Gastrocnemius medialis (tissue), 4 donors: Measurements from ENCODE around the gene PTGES3L. TPM values are rescaled to one million over a fixed set of nuclear protein-coding genes. Genes with fewer than 3 reads are reported as not detected.

ENCODE experiments used
- ATAC-seq, 2 donors: fragments of 150-250 bp; one replicate each; pipeline ENCODE4 v1.9.1; 2016
- DNase-seq, 2 donors: peaks; one replicate each; pipeline ENCODE4 v3.0.0-alpha.2; 2019
- H3K27ac ChIP-seq, 4 donors: fragments of 200-600 bp; sonication (generic); 1 replicate in 1 of 4; 2 replicates in 3 of 4; pipeline ENCODE4 v1.5.1; 2016 to 2018; ENCODE audit warnings: mild to moderate bottlenecking in 2 of 4, moderate library complexity in 1 of 4
- H3K27me3 ChIP-seq, 3 donors: fragments of 200-600 bp; sonication (generic) in 2 of 3; 1 replicate in 1 of 3; 2 replicates in 2 of 3; pipeline versions ENCODE4 v1.5.1 to v1.6.0; 2016 to 2019; ENCODE audit warnings: mild to moderate bottlenecking in 1 of 3, moderate library complexity in 1 of 3
- H3K36me3 ChIP-seq, 2 donors: fragments of 200-600 bp; sonication (generic) in 1 of 2; one replicate each; pipeline ENCODE4 v1.5.1; 2017 to 2018
- H3K4me1 ChIP-seq, 2 donors: fragments of 200-600 bp; sonication (generic) in 1 of 2; one replicate each; pipeline ENCODE4 v1.5.1; 2016 to 2017; ENCODE audit warnings: mild to moderate bottlenecking in 2 of 2
- H3K4me3 ChIP-seq, 4 donors: fragments of 200-600 bp; sonication (generic) in 3 of 4; 1 replicate in 1 of 4; 2 replicates in 3 of 4; pipeline ENCODE4 v1.5.1; 2016 to 2019; ENCODE audit warnings: mild to moderate bottlenecking in 2 of 4
- H3K9me3 ChIP-seq, 3 donors: fragments of 200-600 bp; sonication (generic) in 2 of 3; 1 replicate in 1 of 3; 2 replicates in 2 of 3; pipeline ENCODE4 v1.5.1; 2016 to 2019
- CTCF ChIP-seq, 5 experiments: fragments of 450-650 bp in 3 of 5; fragments of 200-600 bp in 2 of 5; sonication (generic) in 2 of 5; IDR thresholded peaks in 4 of 5; conservative IDR thresholded peaks in 1 of 5; 1 replicate in 4 of 5; 2 replicates in 1 of 5; pipeline ENCODE4 v1.5.1; 2016 to 2019; ENCODE audit warnings: antibody characterized with exemption in 5 of 5, mild to moderate bottlenecking in 3 of 5, moderate library complexity in 3 of 5
- POLR2A ChIP-seq, 2 donors: fragments of 450-650 bp; IDR thresholded peaks; one replicate each; pipeline ENCODE4 v1.6.1; 2017; ENCODE audit warnings: antibody characterized with exemption in 2 of 2, mild to moderate bottlenecking in 2 of 2, moderate library complexity in 2 of 2
- in situ Hi-C, 4 donors: fragments of 200-750 bp; cut with MboI; loops; one replicate each; pipeline versions ENCODE4 v1.15.0 to v1.8.0; 2017; ENCODE audit warnings: low sequenced_read_pairs in 4 of 4
- intact Hi-C: fragments of 100-400 bp; cut with DNase I; formaldehyde crosslinking; loops from one replicate; pipeline ENCODE4 v1.15.1; 2023; ENCODE audit warnings: low total_unique reads
- total RNA-seq, 4 donors: library from RNA; depleted of rRNA; stranded (reverse); fragments of >200 nt; gene quantifications; one replicate each; pipeline versions ENCODE4 v1.1.0 to v1.2.3, GENCODE V29; 2016

PTGES3L gene
- 10 to 100 TPM; 29.1 to 68.3 (median 31.0) TPM for total RNA-seq

- intact Hi-C loops (loop anchor here (1.0 to 10.0 kb wide), 3 partner anchors 15 to 795 kb away; partner anchors contain the start of genes AARSD1, DUSP3 and RPL27), in situ Hi-C loops (no loop called here)
- Histone ChIP-seq H3K27ac (peak within 1 kb of the TSS; percentile 96 to 98 (median 98)), H3K27me3 (no peaks in the 10 kb centered on the region), H3K4me1 (peaks cover 20 to 23% of the 10 kb centered on the region in 2 donors), H3K9me3 (no peaks in the 10 kb centered on the region), H3K36me3 (no peaks in the 10 kb centered on the region), H3K4me3 (peak within 1 kb of the TSS; percentile 78 to 91 (median 86))
- ATAC-seq: peak; percentile 88
- DNase-seq: peak; percentile 78 to 92
- peak; percentile 87 to 89 for TF ChIP-seq POLR2A (IDR thresholded peaks at IDR 0.05)
- no peak for TF ChIP-seq CTCF (IDR thresholded peaks at IDR 0.05 in 4 of 5, conservative IDR thresholded peaks at IDR 0.05 in 1 of 5)
These were observed at the start of gene PTGES3L for GRCh38 chr17:42979511-42980273. TSS of gene PTGES3L (minus strand) at chr17:42980080. CDS start at chr17:42980053, 27 bp downstream.

- Histone ChIP-seq H3K27ac (peak overlapping the region in 1 of 4 donors; percentile 26), H3K36me3 (no peaks in the 10 kb centered on the region), H3K4me3 (no peak overlapping the region), H3K4me1 (peaks cover 9 to 11% of the 10 kb centered on the region in 2 donors), H3K9me3 (no peaks in the 10 kb centered on the region), H3K27me3 (no peaks in the 10 kb centered on the region)
- peak; percentile 30 to 64 for DNase-seq
- peak; percentile 22 to 39 for ATAC-seq
- TF ChIP-seq POLR2A (IDR thresholded peaks at IDR 0.05): no peak
- TF ChIP-seq CTCF (IDR thresholded peaks at IDR 0.05 in 4 of 5, conservative IDR thresholded peaks at IDR 0.05 in 1 of 5): no peak
- intact Hi-C loops (no loop called here), in situ Hi-C loops (no loop called here)
These were observed 48.5 kb upstream of the PTGES3L start for GRCh38 chr17:43028221-43028861.

GRCh38 chr17:43027091-43028032 lies 47.5 kb upstream of the PTGES3L start:
- H3K27me3 ChIP-seq: no peaks in the 10 kb centered on the region
- H3K9me3 ChIP-seq: no peaks in the 10 kb centered on the region
- H3K4me1 ChIP-seq: peaks cover 13 to 17% of the 10 kb centered on the region in 2 donors
- no peaks in the 10 kb centered on the region for H3K36me3 ChIP-seq
- H3K4me3 ChIP-seq: no peak overlapping the region
- DNase-seq: no peak
- H3K27ac ChIP-seq: no peak overlapping the region
- in situ Hi-C loops (no loop called here), intact Hi-C loops (no loop called here)
- no peak for ATAC-seq
- no peak for TF ChIP-seq POLR2A (IDR thresholded peaks at IDR 0.05)
- no peak for TF ChIP-seq CTCF (IDR thresholded peaks at IDR 0.05 in 4 of 5, conservative IDR thresholded peaks at IDR 0.05 in 1 of 5)

- H3K36me3 ChIP-seq: no peaks in the 10 kb centered on the region
- in situ Hi-C loops: no loop called here
- H3K27ac ChIP-seq: no peak overlapping the region
- H3K4me1 ChIP-seq: peaks cover 14 to 17% of the 10 kb centered on the region in 2 donors
- TF ChIP-seq CTCF (IDR thresholded peaks at IDR 0.05 in 4 of 5, conservative IDR thresholded peaks at IDR 0.05 in 1 of 5) (no peak), POLR2A (IDR thresholded peaks at IDR 0.05) (no peak)
- H3K4me3 ChIP-seq: no peak overlapping the region
- intact Hi-C loops: no loop called here
- DNase-seq: no peak
- ATAC-seq: no peak
- H3K27me3 ChIP-seq: no peaks in the 10 kb centered on the region
- H3K9me3 ChIP-seq: no peaks in the 10 kb centered on the region
These were observed 46.7 kb upstream of the PTGES3L start for GRCh38 chr17:43026595-43026994.
